ENCODE data around the gene CYBA.
"Not testable (repeated sequence)": the region's sequence is repeated elsewhere in the genome, so short reads cannot be mapped to it uniquely, and the experiment has no call there.

CYBA gene

GRCh38 chr16:88686062-88686438, 35.2 kb upstream of the CYBA start:
- DNase-seq = peak; percentile 14 to 77

- peak; percentile 13 to 16 for DNase-seq
These were observed 34.6 kb upstream of the CYBA start for GRCh38 chr16:88685156-88686061.

- DNase-seq = no peak
These were observed 33.8 kb upstream of the CYBA start for GRCh38 chr16:88684569-88685155.

GRCh38 chr16:88681709-88682451, 31.0 kb upstream of the CYBA start:
- DNase-seq = no peak

GRCh38 chr16:88681084-88681680, 30.3 kb upstream of the CYBA start:
- DNase-seq = peak in 1 of 2 experiments; percentile 30

- no peak for DNase-seq
These were observed 29.8 kb upstream of the CYBA start for GRCh38 chr16:88680554-88681083.

GRCh38 chr16:88678224-88678979, 27.5 kb upstream of the CYBA start:
- peak; percentile 14 to 21 for DNase-seq

GRCh38 chr16:88677721-88678120, 26.9 kb upstream of the CYBA start:
- no peak for DNase-seq

- DNase-seq = no peak
These were observed 25.8 kb upstream of the CYBA start for GRCh38 chr16:88676502-88677242.

GRCh38 chr16:88673716-88674379, 23.0 kb upstream of the CYBA start:
- no peak for DNase-seq

- peak in 1 of 2 experiments; percentile 54 for DNase-seq
These were observed 21.9 kb upstream of the CYBA start for GRCh38 chr16:88672776-88673175.

- no peak for DNase-seq
These were observed 21.0 kb upstream of the CYBA start for GRCh38 chr16:88671806-88672205.

- no peak for DNase-seq
These were observed 19.1 kb upstream of the CYBA start for GRCh38 chr16:88669980-88670379.

GRCh38 chr16:88669493-88669892, 18.6 kb upstream of the CYBA start:
- DNase-seq = not testable (repeated sequence)

GRCh38 chr16:88667461-88667860, 16.6 kb upstream of the CYBA start:
- no peak for DNase-seq

GRCh38 chr16:88665570-88665969, 14.7 kb upstream of the CYBA start:
- DNase-seq = no peak

GRCh38 chr16:88665148-88665547, 14.3 kb upstream of the CYBA start:
- DNase-seq = peak; percentile 17 to 28

- peak; percentile 73 to 95 for DNase-seq
These were observed 12.2 kb upstream of the CYBA start, which contains the start of gene MVD for GRCh38 chr16:88662843-88663606. TSS of gene MVD (minus strand) at chr16:88663091. CDS start at chr16:88663080, 11 bp downstream.

- no peak for DNase-seq
These were observed 11.5 kb upstream of the CYBA start for GRCh38 chr16:88662222-88662842.

All from NCI-H526 (cell line).